Cardiac fibroblast (primary cell): Measurements from ENCODE around the gene CCDC134.

Source experiments
- DNase-seq, 2 donors: peaks; one replicate each; pipeline versions ENCODE4 v3.0.0 to v3.0.0-alpha.2; 2010; ENCODE audit warnings: low read depth in 2 of 2
- H3K4me3 ChIP-seq, 2 donors: replicated peaks in 1 of 2; 1 replicate in 1 of 2; 2 replicates in 1 of 2; pipeline ENCODE4 v1.5.1; 2011; ENCODE audit warnings: low read depth in 2 of 2, low read length in 2 of 2, mild to moderate bottlenecking in 2 of 2, moderate library complexity in 1 of 2
- TF ChIP-seq, protein P1 (sequence below): IDR thresholded peaks from one replicate; pipeline ENCODE4 v1.5.1; 2011; ENCODE audit warnings: low read depth, mild to moderate bottlenecking, low read length, inconsistent platforms

CCDC134 gene

DNA sequence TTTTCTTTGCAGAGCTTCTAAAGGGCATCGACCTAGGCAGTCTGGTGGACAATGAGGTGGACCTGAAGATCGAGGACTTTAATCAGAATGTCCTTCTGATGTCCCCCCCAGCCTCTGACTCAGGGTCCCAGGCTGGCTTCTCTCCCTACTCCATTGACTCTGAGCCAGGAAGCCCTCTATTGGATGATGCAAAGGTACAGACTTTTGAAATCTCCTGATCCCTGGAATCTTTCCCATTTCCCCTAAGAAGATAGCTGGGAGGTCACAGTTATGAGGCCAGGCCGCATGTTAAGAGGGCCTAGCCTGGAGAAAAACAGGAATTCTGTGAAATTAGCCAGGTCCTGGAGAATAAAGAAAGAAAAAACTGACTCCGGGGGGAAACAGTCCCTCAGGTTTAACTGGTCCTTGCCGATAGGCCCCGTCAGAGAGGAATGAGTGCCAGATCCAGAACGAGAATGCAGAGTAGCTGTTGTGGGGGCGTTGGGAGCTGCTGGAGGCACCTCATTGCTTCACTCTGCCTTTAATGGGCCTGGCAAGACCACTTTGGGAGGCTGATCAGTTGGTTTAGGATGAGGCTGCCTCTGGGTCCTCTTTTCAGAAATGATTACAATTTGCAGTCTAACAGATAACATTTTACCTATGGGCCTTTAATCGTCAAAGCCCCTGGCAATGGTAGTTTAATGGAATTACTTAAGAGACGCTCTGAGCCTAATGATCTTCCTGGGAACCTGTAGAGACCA, 75.2 kb downstream of the CCDC134 start:
- TF ChIP-seq, protein P1, sequence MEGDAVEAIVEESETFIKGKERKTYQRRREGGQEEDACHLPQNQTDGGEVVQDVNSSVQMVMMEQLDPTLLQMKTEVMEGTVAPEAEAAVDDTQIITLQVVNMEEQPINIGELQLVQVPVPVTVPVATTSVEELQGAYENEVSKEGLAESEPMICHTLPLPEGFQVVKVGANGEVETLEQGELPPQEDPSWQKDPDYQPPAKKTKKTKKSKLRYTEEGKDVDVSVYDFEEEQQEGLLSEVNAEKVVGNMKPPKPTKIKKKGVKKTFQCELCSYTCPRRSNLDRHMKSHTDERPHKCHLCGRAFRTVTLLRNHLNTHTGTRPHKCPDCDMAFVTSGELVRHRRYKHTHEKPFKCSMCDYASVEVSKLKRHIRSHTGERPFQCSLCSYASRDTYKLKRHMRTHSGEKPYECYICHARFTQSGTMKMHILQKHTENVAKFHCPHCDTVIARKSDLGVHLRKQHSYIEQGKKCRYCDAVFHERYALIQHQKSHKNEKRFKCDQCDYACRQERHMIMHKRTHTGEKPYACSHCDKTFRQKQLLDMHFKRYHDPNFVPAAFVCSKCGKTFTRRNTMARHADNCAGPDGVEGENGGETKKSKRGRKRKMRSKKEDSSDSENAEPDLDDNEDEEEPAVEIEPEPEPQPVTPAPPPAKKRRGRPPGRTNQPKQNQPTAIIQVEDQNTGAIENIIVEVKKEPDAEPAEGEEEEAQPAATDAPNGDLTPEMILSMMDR, result no peak
- DNase-seq, result no peak
- H3K4me3 ChIP-seq, result no peak overlapping the region
